ENCODE measurements around the gene CALD1.

CALD1 gene

DNA sequence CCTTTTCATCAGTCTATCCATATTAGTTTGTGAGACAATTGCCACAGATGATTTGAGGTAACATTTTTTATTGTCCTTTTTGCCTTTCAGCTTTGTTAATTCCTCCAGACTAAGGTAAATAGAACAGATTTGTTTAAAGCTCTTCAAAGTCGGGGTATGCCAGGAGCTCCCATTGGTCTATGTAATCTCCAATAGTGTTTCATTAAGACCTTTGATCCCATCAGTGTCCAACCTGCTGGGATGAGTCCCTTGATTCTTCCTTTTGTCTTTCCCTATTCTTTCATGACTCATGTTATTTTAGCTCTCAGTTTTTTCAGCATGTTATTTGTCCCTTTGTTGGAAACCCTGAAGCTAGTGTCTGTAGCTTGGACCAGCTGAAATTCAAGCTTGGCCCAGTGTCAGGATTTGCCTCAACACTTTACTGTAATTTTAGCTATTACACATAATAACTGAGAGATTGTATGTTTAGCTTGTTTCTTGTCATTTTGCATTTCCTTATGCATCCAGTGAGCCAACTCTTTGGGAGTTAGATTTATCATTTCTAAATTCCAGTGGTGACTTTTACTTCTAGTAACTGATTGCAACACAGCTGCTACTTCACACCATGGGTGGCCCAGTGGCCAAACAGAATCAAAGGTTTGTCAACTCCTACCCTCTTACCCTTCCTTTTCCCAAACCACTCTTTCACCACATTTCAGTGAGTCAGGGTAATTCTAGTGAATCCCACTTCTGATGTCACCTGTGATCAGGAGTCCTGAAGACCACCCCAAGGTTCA is 222.1 kb downstream of the CALD1 start:
- ATAC-seq (no peak), DNase-seq (no peak)

DNA sequence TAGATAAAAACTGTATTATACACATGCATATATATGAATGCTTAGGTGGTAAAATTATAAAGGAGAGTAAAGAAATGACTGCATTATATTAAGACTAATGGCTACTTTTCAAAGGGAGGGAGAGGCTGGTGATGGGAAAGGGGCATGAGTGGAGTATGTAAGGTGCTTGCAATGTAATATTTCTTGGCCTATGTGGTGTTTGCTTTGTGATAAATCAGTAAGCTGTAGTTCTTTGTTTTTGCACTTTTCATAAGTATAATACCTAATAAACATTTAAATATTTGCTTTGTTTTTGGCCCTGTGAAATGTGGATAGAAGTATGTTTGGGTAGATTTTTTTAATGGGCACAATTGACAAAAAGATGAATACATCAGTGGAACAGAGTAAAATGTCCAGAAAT is 232.8 kb downstream of the CALD1 start:
- DNase-seq (no peak), ATAC-seq (no peak)

All from stimulated activated naive CD8-positive, alpha-beta T cell treated with anti-CD3 and anti-CD28 coated beads, Interleukin-15, Interleukin-2, amounts not matched to agents 100 U/mL and 50 U/mL, for 24 hours (primary cell).